ENCODE data around the gene SNX24. TPM values are rescaled to one million over a fixed set of nuclear protein-coding genes. Genes with fewer than 3 reads are reported as not detected.

SNX24 gene
- total and polyA plus RNA-seq, 2 donors (not counting 1 experiment from before 2014, with no cell fraction given): 13.4 to 22.3 TPM

DNA sequence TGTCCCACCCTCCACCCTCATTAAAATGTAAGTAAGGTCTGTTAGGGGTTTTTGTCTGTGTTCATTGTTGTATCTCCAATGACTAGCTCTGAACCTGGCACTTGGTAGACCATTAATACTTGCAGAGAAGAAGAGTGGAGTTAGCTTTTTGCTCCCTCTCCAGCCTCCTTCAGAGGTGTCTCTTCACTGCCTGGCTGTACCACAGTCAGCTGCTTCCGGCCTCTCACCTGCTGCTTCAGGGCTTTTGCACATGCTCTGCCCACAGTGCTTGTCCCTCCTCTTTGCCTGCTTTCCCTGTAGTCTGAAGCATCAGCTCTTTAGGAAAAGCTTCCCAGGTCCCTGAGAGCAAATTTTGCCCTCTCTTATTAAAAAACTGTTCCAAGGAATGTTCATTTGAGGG lies 83.6 kb downstream of the SNX24 start:
- H4K20me1 ChIP-seq (ENCODE audit: control insufficient read depth, extremely low read depth, insufficient read depth, low read length): no peaks in the 10 kb centered on the region
- no peak overlapping the region for H3K4me2 ChIP-seq (ENCODE audit: extremely low read depth, insufficient read depth, low read length)
- H3K9ac ChIP-seq (ENCODE audit: insufficient read depth, low read length): no peak overlapping the region
- H3K79me2 ChIP-seq (ENCODE audit: control insufficient read depth, insufficient read depth, low read length): no peaks in the 10 kb centered on the region
- H2AFZ ChIP-seq (ENCODE audit: low read length): no peak overlapping the region
- H3K4me3 ChIP-seq (replicated peaks in 1 of 4; ENCODE audit: control extremely low read depth in 1 of 4, insufficient read depth in 1 of 4, low read depth in 3 of 4, low read length in 4 of 4): no peak overlapping the region
- no peaks in the 10 kb centered on the region for H3K9me3 ChIP-seq (ENCODE audit: control insufficient read depth, insufficient read depth, low read depth, low read length)
- no peaks in the 10 kb centered on the region for H3K27me3 ChIP-seq (ENCODE audit: control insufficient read depth, insufficient read depth, low read length)
- TF ChIP-seq EZH2 (IDR thresholded peaks at IDR 0.05; ENCODE audit: low read length, missing control alignments) (no peak), CTCF (conservative IDR thresholded peaks at IDR 0.05 in 1 of 2, IDR thresholded peaks at IDR 0.05 in 1 of 2; ENCODE audit: low read depth in 1 of 2, low read length in 2 of 2) (no peak)
- no peaks in the 10 kb centered on the region for H3K36me3 ChIP-seq (ENCODE audit: control insufficient read depth, insufficient read depth, low read length)
- no peak for DNase-seq (ENCODE audit: low read depth in 2 of 2)
- no peaks in the 10 kb centered on the region for H3K4me1 ChIP-seq (ENCODE audit: control insufficient read depth, extremely low read depth, insufficient read depth, low read length)
- no peak overlapping the region for H3K27ac ChIP-seq (ENCODE audit: insufficient read depth, low read length)

GRCh38 chr5:122929980-122930379 lies 84.6 kb downstream of the SNX24 start:
- Histone ChIP-seq H3K9me3 (ENCODE audit: control insufficient read depth, insufficient read depth, low read depth, low read length) (no peaks in the 10 kb centered on the region), H3K79me2 (ENCODE audit: control insufficient read depth, insufficient read depth, low read length) (no peaks in the 10 kb centered on the region), H2AFZ (ENCODE audit: low read length) (no peak overlapping the region), H3K9ac (ENCODE audit: insufficient read depth, low read length) (no peak overlapping the region), H3K4me1 (ENCODE audit: control insufficient read depth, extremely low read depth, insufficient read depth, low read length) (no peaks in the 10 kb centered on the region), H3K27me3 (ENCODE audit: control insufficient read depth, insufficient read depth, low read length) (no peaks in the 10 kb centered on the region), H3K4me2 (ENCODE audit: extremely low read depth, insufficient read depth, low read length) (no peak overlapping the region), H3K36me3 (ENCODE audit: control insufficient read depth, insufficient read depth, low read length) (no peaks in the 10 kb centered on the region), H3K27ac (ENCODE audit: insufficient read depth, low read length) (no peak overlapping the region), H4K20me1 (ENCODE audit: control insufficient read depth, extremely low read depth, insufficient read depth, low read length) (no peaks in the 10 kb centered on the region), H3K4me3 (replicated peaks in 1 of 4; ENCODE audit: control extremely low read depth in 1 of 4, insufficient read depth in 1 of 4, low read depth in 3 of 4, low read length in 4 of 4) (no peak overlapping the region)
- DNase-seq (ENCODE audit: low read depth in 2 of 2): no peak
- TF ChIP-seq CTCF (conservative IDR thresholded peaks at IDR 0.05 in 1 of 2, IDR thresholded peaks at IDR 0.05 in 1 of 2; ENCODE audit: low read depth in 1 of 2, low read length in 2 of 2) (no peak), EZH2 (IDR thresholded peaks at IDR 0.05; ENCODE audit: low read length, missing control alignments) (no peak)

DNA sequence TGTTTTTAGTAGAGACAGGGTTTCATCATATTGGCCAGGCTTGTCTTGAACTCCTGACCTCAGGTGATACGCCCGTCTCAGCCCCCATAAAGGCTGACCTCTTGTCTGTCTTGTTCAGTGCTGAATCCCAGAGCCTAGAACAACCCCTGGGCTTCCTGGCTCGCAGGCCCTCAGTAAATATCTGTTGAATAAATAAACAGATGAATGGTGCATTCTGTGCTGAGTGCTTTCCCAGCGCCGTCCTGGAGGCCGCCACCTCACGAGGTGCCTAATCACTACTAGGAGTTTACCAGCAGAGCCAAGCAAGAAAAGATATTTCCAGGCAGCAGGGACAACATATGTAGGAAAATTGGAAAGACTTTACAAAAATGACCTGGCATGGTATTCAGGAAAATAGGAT lies 88.5 kb downstream of the SNX24 start:
- Histone ChIP-seq H4K20me1 (ENCODE audit: control insufficient read depth, extremely low read depth, insufficient read depth, low read length) (no peaks in the 10 kb centered on the region), H3K27me3 (ENCODE audit: control insufficient read depth, insufficient read depth, low read length) (no peaks in the 10 kb centered on the region), H2AFZ (ENCODE audit: low read length) (no peak overlapping the region), H3K9ac (ENCODE audit: insufficient read depth, low read length) (no peak overlapping the region), H3K36me3 (ENCODE audit: control insufficient read depth, insufficient read depth, low read length) (no peaks in the 10 kb centered on the region), H3K4me3 (replicated peaks in 1 of 4; ENCODE audit: control extremely low read depth in 1 of 4, insufficient read depth in 1 of 4, low read depth in 3 of 4, low read length in 4 of 4) (no peak overlapping the region), H3K9me3 (ENCODE audit: control insufficient read depth, insufficient read depth, low read depth, low read length) (no peaks in the 10 kb centered on the region), H3K79me2 (ENCODE audit: control insufficient read depth, insufficient read depth, low read length) (no peaks in the 10 kb centered on the region), H3K27ac (ENCODE audit: insufficient read depth, low read length) (no peak overlapping the region), H3K4me2 (ENCODE audit: extremely low read depth, insufficient read depth, low read length) (no peak overlapping the region), H3K4me1 (ENCODE audit: control insufficient read depth, extremely low read depth, insufficient read depth, low read length) (no peaks in the 10 kb centered on the region)
- TF ChIP-seq EZH2 (IDR thresholded peaks at IDR 0.05; ENCODE audit: low read length, missing control alignments) (no peak), CTCF (conservative IDR thresholded peaks at IDR 0.05 in 1 of 2, IDR thresholded peaks at IDR 0.05 in 1 of 2; ENCODE audit: low read depth in 1 of 2, low read length in 2 of 2) (no peak)
- no peak for DNase-seq (ENCODE audit: low read depth in 2 of 2)
